ENCODE measurements around the gene KCP.
A peak's percentile ranks its signal among the peaks of the same experiment; 100 is the strongest.

KCP gene

DNA sequence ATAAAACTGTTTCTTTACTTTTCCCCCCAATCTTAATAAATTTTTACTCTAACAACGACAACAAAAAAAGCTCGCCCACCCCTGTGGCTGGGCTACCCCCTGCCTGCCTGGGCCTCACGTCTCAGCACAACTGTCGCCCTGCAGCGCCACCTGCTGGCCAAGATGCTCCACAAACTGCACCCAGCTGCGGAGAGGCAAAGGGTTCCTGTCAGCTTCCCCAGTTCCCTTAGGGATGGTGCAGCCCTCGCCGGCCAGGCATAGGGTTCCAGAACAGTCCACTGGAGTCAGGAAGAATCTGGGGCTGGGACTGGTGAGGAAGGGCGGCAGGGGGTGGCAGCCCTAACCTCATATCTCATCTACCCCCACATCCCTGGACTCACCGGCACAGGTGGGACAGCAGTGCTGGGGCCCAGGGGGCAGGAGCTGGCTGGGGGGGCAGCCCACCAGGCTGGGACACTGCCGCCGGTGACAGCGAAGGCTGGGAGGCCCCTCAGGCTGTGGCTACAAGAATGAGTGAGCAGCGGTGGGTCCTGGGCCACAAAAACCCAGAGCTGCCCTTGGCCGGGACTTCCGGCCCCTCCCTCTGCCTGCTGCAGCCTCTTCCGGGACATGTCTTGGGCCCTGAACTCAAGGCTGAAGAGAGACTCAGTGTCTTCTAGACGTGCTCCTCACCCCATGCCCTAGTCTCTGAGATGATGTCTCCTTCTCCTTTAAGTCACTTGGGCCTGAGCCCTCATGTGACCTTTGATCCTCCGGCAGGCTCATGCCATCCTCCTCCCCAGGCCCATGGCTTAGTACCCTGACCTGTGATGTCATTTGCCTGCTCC, 26.7 kb downstream of the KCP start:
- TF ChIP-seq EZH2 (optimal IDR thresholded peaks at IDR 0.05; ENCODE audit: low read depth, low read length) = no peak
- TF ChIP-seq, protein P1, sequence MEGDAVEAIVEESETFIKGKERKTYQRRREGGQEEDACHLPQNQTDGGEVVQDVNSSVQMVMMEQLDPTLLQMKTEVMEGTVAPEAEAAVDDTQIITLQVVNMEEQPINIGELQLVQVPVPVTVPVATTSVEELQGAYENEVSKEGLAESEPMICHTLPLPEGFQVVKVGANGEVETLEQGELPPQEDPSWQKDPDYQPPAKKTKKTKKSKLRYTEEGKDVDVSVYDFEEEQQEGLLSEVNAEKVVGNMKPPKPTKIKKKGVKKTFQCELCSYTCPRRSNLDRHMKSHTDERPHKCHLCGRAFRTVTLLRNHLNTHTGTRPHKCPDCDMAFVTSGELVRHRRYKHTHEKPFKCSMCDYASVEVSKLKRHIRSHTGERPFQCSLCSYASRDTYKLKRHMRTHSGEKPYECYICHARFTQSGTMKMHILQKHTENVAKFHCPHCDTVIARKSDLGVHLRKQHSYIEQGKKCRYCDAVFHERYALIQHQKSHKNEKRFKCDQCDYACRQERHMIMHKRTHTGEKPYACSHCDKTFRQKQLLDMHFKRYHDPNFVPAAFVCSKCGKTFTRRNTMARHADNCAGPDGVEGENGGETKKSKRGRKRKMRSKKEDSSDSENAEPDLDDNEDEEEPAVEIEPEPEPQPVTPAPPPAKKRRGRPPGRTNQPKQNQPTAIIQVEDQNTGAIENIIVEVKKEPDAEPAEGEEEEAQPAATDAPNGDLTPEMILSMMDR (IDR thresholded peaks at IDR 0.05; ENCODE audit: low read length) = peak; percentile 99
- Histone ChIP-seq H3K9ac (ENCODE audit: low read length) (peak overlapping the region; percentile 64), H3F3A (ENCODE audit: insufficient read depth, low read length) (no peaks in the 10 kb centered on the region), H3K9me3 (replicated peaks; ENCODE audit: insufficient read depth, low read length) (no peaks in the 10 kb centered on the region), H3K36me3 (replicated peaks; ENCODE audit: insufficient read depth, low read length) (no peaks in the 10 kb centered on the region), H3K79me2 (ENCODE audit: low read length) (no peaks in the 10 kb centered on the region), H3K27me3 (replicated peaks; ENCODE audit: insufficient read depth, low read length) (peaks cover 3% of the 10 kb centered on the region; the same call in 1 of the 2 replicates), H4K20me1 (ENCODE audit: insufficient read depth, low read length) (no peaks in the 10 kb centered on the region), H3K4me2 (ENCODE audit: low read depth, low read length) (peak overlapping the region; percentile 71), H3K4me1 (ENCODE audit: low read length) (peaks cover 5% of the 10 kb centered on the region), H3K27ac (ENCODE audit: low read length) (peak overlapping the region; percentile 2; the same call in 1 of the 2 replicates), H3K4me3 (ENCODE audit: low read length) (peak overlapping the region; percentile 73), H2AFZ (ENCODE audit: low read length) (peak overlapping the region; percentile 95), H3K9me2 (replicated peaks; ENCODE audit: insufficient read depth, low read length) (no peaks in the 10 kb centered on the region)
- peak; percentile 91 for DNase-seq

DNA sequence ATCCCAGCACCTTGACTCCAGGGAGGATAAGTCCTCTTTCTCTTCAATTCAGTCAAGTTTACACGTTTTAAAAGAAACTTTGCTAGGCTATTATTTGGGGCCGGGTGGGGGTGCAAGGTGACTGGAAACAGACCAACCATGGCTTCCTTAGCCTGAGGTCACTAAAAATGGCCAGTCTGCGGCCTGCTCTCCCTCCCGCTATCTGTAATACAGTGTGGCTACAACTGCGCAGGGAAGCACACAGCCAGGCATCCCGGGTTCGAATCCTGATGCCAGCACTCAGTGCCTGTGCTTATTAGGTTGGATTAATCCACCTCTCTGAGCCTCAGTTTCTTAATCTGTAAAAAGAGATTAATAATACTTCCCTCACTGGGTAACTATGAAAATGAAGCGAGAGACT, 28.4 kb downstream of the KCP start:
- H3K4me1 ChIP-seq (ENCODE audit: low read length) = peaks cover 5% of the 10 kb centered on the region
- no peak for DNase-seq
- no peak overlapping the region for H3K9ac ChIP-seq (ENCODE audit: low read length)
- no peak overlapping the region for H3K27ac ChIP-seq (ENCODE audit: low read length)
- no peaks in the 10 kb centered on the region for H3K79me2 ChIP-seq (ENCODE audit: low read length)
- no peaks in the 10 kb centered on the region for H3K27me3 ChIP-seq (replicated peaks; ENCODE audit: insufficient read depth, low read length)
- H3K9me2 ChIP-seq (replicated peaks; ENCODE audit: insufficient read depth, low read length) = no peaks in the 10 kb centered on the region
- no peaks in the 10 kb centered on the region for H4K20me1 ChIP-seq (ENCODE audit: insufficient read depth, low read length)
- H3K4me2 ChIP-seq (ENCODE audit: low read depth, low read length) = no peak overlapping the region
- no peak overlapping the region for H3K4me3 ChIP-seq (ENCODE audit: low read length)
- H2AFZ ChIP-seq (ENCODE audit: low read length) = no peak overlapping the region
- H3F3A ChIP-seq (ENCODE audit: insufficient read depth, low read length) = no peaks in the 10 kb centered on the region
- no peaks in the 10 kb centered on the region for H3K9me3 ChIP-seq (replicated peaks; ENCODE audit: insufficient read depth, low read length)
- no peaks in the 10 kb centered on the region for H3K36me3 ChIP-seq (replicated peaks; ENCODE audit: insufficient read depth, low read length)
- TF ChIP-seq EZH2 (optimal IDR thresholded peaks at IDR 0.05; ENCODE audit: low read depth, low read length) (no peak), EZH2phosphoT487 (IDR thresholded peaks at IDR 0.05; ENCODE audit: low read length) (no peak)
- TF ChIP-seq, protein P1 (IDR thresholded peaks at IDR 0.05; ENCODE audit: low read length) = no peak

DNA sequence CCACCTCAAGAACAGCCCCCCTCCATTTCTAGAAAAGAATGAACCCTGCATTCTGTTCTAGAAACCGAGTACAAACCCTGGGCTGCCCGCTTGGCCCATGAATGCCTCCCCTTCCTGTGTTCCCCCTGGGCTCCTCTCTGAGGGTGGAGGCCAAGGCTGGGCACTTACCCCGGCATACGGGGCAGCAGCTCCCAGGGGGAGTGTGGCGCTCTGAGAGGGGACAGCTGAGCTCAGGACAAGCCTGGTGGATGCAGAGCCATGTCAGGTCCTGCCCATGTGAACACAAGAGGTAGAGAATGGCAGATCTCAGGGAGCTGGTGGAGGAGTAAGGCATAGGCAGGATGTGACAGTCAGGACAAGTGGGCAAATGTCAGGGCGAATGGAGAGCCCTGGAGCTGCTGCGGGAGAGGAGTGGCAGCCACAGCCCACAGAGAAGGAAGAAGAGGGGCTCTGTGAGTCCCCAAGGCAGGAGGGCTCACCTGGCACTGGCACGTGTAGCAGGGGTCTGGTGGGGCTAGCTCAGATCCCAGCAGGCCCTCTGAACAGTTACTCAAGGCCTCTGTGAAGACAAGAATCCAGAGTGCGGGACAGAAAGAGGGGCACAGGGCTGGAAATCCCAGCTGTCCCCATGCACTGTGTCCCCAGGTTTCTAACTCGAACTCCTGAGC, 28.9 kb downstream of the KCP start:
- Histone ChIP-seq H2AFZ (ENCODE audit: low read length) (no peak overlapping the region), H3K9ac (ENCODE audit: low read length) (no peak overlapping the region), H3K79me2 (ENCODE audit: low read length) (no peaks in the 10 kb centered on the region), H3K27ac (ENCODE audit: low read length) (no peak overlapping the region), H3K4me1 (ENCODE audit: low read length) (peaks cover 5% of the 10 kb centered on the region), H3K9me2 (replicated peaks; ENCODE audit: insufficient read depth, low read length) (no peaks in the 10 kb centered on the region), H3K27me3 (replicated peaks; ENCODE audit: insufficient read depth, low read length) (no peaks in the 10 kb centered on the region), H3K36me3 (replicated peaks; ENCODE audit: insufficient read depth, low read length) (no peaks in the 10 kb centered on the region), H3K4me3 (ENCODE audit: low read length) (no peak overlapping the region), H3K4me2 (ENCODE audit: low read depth, low read length) (no peak overlapping the region), H4K20me1 (ENCODE audit: insufficient read depth, low read length) (no peaks in the 10 kb centered on the region), H3K9me3 (replicated peaks; ENCODE audit: insufficient read depth, low read length) (no peaks in the 10 kb centered on the region), H3F3A (ENCODE audit: insufficient read depth, low read length) (no peaks in the 10 kb centered on the region)
- no peak for DNase-seq
- TF ChIP-seq, protein P1 (IDR thresholded peaks at IDR 0.05; ENCODE audit: low read length) = no peak
- TF ChIP-seq EZH2 (optimal IDR thresholded peaks at IDR 0.05; ENCODE audit: low read depth, low read length) = no peak
- TF ChIP-seq EZH2phosphoT487 (IDR thresholded peaks at IDR 0.05; ENCODE audit: low read length) = no peak

Measured in MM.1S (cell line).